NCI-H69 (cell line): ENCODE measurements around the gene PARS2.

Source experiments
- DNase-seq: peaks from one replicate; lab custom pipeline; 2025; lab: John Stamatoyannopoulos, UW

Gene PARS2

DNA sequence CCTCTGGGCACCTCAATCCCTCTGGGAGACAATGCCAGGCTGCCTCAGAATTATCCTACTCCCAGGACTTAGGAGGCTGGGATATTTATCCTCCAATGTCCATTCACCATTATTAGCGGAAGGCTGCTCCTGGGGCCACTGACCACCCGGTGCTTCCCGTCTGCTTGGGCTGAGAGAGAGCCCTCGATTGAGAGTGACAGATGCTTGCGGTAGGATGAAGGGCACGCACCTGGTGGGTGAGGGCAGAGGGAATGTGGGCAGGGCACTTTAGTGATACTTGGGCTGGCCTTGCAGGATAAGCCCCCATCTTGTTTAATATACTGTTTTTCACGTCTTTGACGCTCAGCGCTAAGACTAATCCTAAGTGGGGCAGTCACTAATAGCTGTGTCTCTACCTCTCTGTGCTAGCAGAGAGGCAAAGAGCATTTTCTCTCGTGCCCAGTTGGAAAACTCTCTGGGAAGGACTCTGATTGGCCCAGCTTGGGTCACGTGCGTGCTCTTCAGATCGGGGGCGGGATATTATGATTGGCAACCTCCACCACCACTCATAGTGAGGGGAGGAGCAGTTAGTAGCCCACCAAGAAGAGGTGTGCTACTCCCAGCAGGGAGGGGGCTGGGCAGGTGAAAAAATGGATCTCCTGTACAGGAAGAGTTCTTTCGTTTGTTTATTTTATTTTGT, 10.6 kb upstream of the PARS2 start:
- peak; percentile 57 for DNase-seq

DNA sequence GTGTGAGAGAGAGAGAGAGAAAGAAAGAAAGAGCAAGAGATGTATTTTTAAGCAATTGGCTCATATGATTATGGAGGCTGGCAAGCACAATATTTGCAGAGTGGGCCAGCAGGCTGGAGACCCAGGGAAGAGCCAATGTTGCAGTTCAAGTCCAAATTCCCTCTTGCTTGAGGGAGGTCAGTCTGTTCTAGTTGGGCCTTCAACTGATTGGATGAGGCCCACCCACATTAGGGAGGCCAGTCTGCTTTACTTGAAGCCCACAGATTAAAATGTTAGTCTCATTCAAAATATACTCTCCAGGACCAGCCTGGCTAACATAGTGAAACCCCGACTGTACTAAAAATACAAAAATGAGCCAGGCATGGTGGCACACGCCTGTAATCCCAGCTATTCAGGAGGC, 8.6 kb upstream of the PARS2 start:
- no peak for DNase-seq

DNA sequence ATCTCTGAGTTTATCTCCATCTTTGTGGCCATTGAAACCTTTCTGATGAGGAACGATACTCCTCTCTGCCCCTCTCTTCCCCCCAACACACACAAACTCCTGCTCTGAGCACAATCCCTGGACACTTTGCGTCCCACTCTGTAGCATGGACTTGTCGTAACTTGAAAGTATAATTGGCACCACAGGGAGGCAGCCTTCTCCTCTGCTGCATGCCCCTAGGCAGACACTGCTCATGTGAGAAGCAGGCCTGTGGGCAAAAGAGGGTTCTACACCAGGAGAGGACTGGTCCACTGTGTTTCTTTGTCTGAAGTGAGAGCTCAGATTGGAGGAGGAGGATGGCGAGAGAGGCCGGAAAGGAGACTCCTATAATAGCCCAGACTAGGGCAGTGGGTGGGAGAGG, 3.8 kb upstream of the PARS2 start:
- peak; percentile 57 for DNase-seq

DNA sequence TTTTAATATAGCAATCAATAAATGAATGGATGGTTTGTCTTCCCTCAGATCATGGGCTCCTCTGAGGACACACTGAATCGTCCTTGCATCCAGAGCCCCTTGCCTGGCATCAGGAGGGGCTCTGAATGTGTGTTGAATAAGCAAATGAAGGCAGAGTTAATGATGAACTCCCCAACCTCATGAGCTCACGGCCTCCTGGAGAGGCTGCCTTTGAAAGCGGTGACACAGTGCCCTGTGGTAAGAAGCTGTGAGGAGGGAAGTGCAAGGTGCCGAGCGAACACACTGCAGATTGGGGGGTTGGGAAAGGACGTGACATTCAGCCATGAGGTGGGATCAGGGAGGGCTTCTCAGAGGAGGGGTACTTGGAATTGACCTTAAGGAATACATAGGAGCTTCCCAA, 3.2 kb upstream of the PARS2 start:
- no peak for DNase-seq

DNA sequence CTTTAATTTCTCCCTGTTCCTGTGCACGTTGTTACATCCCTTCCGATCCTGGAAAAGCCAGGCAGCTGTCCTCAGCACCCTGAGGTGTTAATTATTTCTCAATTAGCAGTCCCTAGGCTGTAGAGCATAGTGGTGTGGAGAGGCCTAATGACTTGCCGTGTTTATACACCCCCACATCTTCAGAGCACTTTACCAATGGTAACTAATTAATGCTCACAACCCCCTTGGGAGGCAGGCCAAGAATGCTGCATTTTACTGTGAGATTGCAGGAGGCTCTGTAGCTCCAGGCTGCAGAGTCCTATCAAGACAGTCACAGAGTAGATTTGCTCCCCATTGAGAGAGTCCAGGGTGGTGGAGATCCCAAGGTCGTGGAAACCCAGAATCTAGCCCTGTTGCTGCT, 2.4 kb upstream of the PARS2 start:
- DNase-seq: peak; percentile 92

DNA sequence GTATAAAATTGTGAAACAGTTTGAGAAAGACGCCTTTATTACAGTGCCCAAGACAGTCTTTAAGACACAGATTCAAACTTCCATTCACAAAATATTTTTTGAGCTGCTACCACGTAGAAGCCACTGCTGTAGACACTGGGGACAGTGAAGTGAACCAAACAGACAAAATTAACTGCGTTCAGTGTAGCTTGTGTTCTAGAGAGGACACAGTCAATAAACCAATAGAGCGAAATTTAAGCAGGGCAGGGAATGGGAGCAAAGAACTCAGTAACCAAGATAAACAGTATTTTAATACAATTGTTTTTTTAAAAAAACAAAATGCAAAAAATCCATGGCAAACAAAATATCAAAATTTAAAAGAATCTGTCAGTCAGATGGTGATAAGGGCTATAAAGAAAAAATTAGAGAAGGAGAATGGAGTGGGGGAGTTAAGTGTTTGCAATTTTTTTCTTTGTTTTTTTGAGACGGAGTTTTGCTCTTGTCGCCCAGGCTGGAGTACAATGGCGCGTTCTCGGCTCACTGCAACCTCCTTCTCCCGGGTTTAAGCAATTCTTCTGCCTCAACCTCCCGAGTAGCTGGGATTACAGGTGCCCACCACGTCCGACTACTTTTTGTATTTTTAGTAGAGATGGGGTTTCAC, 719 bp upstream of the PARS2 start:
- no peak for DNase-seq

DNA sequence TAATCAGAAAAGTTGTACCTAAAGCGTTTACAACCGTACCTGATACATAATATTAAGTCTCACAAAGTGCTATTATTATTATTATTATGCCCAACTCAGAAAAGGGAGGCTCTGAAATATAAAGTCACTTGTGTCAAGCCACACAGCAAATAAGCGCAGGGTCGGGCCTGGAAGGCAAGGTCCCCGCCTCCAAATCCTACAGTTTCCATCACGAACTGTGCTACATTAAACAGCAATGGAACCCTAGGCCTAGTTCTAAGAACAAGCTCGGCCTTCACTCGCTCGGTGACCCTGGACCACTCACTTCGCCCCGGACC, 549 bp downstream of the PARS2 start:
- no peak for DNase-seq

DNA sequence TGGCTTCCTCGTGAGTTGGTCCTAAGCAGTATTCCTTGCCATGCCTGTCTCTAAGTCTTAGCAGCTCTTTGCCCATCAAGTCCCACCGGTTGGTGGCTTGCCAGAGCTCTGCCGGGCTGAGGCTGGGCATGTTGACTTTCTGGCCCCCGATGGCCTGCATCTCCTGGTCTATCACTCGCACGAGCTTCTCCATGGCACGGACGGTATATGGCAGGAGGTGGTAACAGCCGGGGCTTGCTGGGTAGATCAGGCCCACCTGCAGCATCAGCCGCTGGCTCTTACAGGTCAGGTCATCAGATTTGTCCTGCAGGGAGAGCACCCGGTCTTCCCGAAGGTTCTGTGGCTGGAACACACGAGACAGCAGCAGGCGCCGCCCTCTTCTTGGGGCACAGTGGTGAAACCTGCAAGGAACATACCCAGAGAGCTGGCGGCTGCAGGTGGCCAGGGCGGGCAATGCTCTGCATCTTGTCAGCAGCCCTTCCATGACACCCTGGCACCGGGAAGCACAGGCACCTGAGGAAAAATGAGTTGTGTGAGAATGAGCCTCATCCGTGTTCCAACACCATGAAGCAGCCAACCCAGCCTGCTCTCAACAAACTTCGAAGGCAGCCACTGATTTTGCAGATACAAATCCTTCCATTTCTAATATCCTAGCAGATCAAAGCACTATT, 5.5 kb downstream of the PARS2 start:
- no peak for DNase-seq

- DNase-seq: no peak
These were observed 6.5 kb downstream of the PARS2 start for GRCh38 chr1:54757833-54758232.

DNA sequence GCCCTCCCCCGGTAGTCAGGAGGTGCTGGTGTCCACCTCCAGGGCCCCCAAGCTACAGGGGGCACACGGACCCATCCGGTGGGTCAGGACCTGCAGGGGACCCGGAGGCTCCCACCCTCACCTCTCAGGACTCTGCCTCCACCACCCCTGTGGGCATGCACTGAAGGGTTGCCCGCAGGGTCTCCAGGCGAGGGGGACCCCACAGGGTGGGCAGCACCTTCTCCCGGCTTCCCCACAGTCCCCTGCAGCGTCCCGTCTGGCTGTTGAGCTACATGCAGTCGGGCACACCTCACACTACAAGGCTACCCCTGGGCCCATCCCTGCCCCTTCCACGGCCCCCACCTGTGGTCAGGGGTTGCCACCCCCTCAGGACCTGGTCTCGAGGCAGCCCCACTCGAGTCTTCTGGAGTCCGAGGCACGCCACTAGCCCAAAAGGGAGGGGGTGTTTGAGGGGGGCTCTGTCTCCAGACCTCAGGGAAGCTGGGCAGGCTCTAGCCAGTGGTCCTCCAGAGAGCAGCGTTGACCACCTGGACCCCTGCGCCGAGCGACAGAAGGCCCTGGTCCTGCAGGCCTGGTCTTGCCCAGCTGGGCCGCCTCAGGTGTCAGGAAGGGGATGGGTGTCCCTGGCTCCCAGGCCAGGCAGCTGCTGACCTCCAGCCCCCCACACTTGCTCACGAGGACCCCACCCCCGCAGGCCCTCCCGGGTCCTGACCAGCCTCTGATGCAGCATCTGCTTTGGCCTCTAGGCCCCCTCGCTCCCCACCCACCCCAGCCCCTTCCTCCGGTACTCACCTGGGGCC, 9.6 kb downstream of the PARS2 start:
- no peak for DNase-seq

GRCh38 chr1:54754045-54754444, 10.3 kb downstream of the PARS2 start:
- no peak for DNase-seq

DNA sequence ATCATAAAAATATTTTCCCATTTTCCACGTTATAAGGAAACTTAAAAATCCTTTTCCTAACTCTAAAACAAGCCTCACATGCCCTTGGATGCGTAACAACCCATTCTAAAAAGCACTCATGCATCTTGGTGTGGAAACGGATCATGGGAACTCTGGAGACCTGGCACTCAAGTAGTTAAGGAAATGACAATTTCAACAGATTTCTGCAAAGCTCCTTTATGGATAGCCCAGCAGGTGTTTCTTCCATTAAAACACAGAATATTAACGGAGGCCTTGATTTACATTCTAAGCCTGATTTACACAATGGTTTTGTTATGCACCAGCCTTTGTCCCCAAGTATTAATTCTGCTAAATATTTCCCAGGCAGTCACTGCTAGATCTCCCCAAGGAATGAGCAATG, 12.9 kb downstream of the PARS2 start:
- no peak for DNase-seq

DNA sequence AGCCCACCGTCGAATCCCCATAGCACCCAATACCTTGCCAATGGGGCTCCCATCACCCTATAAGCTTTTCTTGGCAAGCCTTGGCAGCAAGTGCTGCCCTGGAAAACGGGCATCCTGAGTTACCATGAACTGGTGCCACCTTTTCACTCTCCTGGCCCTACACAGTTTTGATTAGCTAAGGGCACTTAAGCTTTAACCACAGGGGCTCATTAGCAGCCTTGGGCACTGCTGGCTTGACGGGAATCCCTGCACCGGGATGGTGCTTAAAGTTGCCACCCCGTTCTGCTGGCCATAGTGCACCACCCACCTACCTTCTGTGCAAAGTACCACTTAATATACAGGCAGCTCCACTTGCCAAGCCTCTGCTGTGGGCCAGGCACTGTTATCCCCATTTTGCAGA, 13.7 kb downstream of the PARS2 start:
- DNase-seq: no peak

- DNase-seq: no peak
These were observed 16.1 kb downstream of the PARS2 start for GRCh38 chr1:54748094-54748835.

- DNase-seq: no peak
These were observed 18.5 kb downstream of the PARS2 start for GRCh38 chr1:54745864-54746263.

DNA sequence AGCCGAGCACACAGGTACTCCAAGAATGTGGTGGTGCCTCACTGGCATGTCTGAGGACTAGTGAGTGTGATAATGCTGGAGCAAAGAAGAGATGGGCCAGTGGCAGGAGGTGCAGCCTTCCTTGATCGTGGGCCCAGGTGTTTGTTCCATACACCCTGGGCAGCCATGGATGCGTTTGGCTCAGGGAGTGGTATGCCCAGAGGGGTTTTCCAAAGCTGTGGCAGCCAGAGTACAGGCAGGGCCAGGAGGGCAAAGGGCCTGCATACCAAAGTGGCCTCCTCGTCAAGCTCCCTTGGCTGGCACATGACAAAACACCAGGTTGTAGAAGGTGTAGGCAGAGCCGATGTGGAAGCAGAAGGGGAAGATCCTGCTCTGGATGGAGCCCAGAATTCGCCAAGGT, 19.0 kb downstream of the PARS2 start:
- no peak for DNase-seq

DNA sequence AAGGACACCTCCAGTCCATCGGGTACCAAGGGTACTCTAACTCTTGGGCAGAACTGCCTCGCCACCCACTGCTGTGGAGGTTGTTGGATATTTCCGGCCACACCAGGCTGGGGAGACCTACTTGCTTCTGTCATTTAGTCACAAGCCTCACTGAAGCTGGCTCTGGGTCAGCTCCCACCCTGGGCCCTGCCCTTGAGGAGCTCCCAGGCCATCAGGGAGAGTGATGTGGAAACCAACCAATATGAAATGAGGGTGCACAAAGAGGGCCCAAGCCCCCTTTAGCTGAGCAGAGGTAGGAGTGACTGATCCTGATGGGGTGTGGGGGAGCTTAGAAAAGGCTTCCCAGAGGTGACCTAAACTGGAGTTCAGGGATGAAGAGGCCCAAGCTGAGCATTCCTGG, 19.6 kb downstream of the PARS2 start:
- no peak for DNase-seq

DNA sequence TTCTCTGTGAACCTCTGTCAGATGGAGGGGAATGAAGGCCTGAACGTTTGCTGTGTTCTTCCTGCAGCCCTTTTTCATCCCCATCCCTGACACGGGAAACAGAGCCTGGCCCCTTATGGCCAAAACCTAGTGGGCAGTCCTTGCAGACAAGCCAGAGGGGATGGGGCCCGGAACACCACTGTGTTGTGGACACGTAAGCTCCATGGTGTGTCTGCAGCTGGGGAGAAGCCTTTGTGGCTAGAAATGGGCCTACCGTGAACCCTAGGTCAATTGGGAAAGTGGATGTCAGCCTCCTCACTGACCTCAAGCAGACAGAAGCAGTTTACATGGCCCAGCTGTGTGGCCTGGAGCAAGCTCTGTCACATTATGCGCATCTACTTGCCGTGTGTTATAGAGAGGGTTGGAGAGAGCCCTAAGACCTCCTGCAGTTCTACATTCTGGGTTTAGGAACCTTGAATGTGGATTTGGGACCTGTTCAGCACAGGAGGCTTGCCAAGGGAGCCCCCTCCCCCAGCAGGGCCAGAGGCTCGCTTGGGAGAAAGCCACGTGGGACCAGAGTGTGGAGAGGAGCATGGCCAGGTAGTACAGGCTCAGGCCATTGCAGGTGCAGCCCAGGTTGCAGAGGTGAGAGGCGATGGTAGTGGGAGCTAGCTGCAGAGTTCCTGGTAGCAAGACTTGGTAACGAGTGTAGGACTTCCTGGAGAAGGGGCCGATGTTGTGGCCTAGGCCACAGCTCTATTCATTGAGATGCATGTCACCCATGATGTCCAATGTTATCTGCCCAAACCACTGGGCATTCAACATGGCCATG, 20.7 kb downstream of the PARS2 start:
- DNase-seq: no peak

- no peak for DNase-seq
These were observed 22.0 kb downstream of the PARS2 start for GRCh38 chr1:54742282-54742681.

GRCh38 chr1:54741531-54741930, 22.8 kb downstream of the PARS2 start:
- DNase-seq: no peak

GRCh38 chr1:54738244-54738643, 26.1 kb downstream of the PARS2 start:
- no peak for DNase-seq
